K562 (cell line): Measurements from ENCODE around the gene IL20. TPM values are rescaled to one million over a fixed set of nuclear protein-coding genes. Genes with fewer than 3 reads are reported as not detected.

Experiments
- CBFA2T3 ChIP-seq: fragments of 450-650 bp; IDR thresholded peaks from 2 replicates; pipeline ENCODE4 v1.6.1; 2017
- CTCF ChIP-seq, 3 experiments: IDR thresholded peaks in 2 of 3; conservative IDR thresholded peaks in 1 of 3; 2 replicates each; pipeline ENCODE4 v1.5.1; 2011 to 2012; ENCODE audit warnings: low read length in 3 of 3, mild to moderate bottlenecking in 3 of 3, control low read depth in 2 of 3, improper control_type of control experiment in 1 of 3, inconsistent platforms in 1 of 3, low read depth in 1 of 3, mixed read lengths in 1 of 3, moderate library complexity in 1 of 3; ENCODE audit not compliant: insufficient read depth in 2 of 3
- DPF2 ChIP-seq: fragments of 450-650 bp; IDR thresholded peaks from 2 replicates; pipeline ENCODE4 v1.6.1; 2016
- KDM1A ChIP-seq, 2 experiments: fragments of 450-650 bp; IDR thresholded peaks; 2 replicates each; pipeline ENCODE4 v1.6.1; 2016; ENCODE audit warnings: mild to moderate bottlenecking in 2 of 2
- NR2C2 ChIP-seq, 2 experiments: fragments of 200-800 bp in 1 of 2; sonication (Bioruptor generic) in 1 of 2; sonication (generic) in 1 of 2; formaldehyde crosslinking in 1 of 2; IDR thresholded peaks; 2 replicates each; pipeline versions ENCODE4 v1.6.1 to v1.8.0; 2016 to 2022; ENCODE audit warnings: mild to moderate bottlenecking in 1 of 2, missing compliant biosample characterization in 1 of 2, missing genetic modification characterization in 1 of 2, missing genetic modification reagents in 1 of 2
- PURB ChIP-seq: sonication (generic); formaldehyde crosslinking; IDR thresholded peaks from 2 replicates; pipeline ENCODE4 v1.9.0; 2021; ENCODE audit warnings: low read depth, mild to moderate bottlenecking, missing genetic modification reagents
- RBM25 ChIP-seq: fragments of 200-400 bp; formaldehyde crosslinking; IDR thresholded peaks from 2 replicates; pipeline ENCODE4 v1.6.1; 2018; ENCODE audit warnings: low read length, low read depth, moderate library complexity; ENCODE audit not compliant: severe bottlenecking
- SAFB2 ChIP-seq: fragments of 200-400 bp; formaldehyde crosslinking; IDR thresholded peaks from 2 replicates; pipeline ENCODE4 v1.6.1; 2018; ENCODE audit warnings: borderline replicate concordance, low read length, low read depth, moderate library complexity; ENCODE audit not compliant: severe bottlenecking
- TAL1 ChIP-seq: fragments of 450-650 bp; IDR thresholded peaks from 2 replicates; pipeline ENCODE4 v1.6.1; 2016; ENCODE audit warnings: mild to moderate bottlenecking
- TGIF2 ChIP-seq: sonication (generic); formaldehyde crosslinking; IDR thresholded peaks from 2 replicates; pipeline ENCODE4 v1.8.1; 2022; ENCODE audit warnings: mild to moderate bottlenecking, missing genetic modification reagents, moderate library complexity
- TOE1 ChIP-seq, 2 experiments: fragments of 450-650 bp in 1 of 2; sonication (generic) in 1 of 2; formaldehyde crosslinking in 1 of 2; IDR thresholded peaks; 2 replicates each; pipeline versions ENCODE4 v1.7.1 to v1.8.0; 2016 to 2022; ENCODE audit warnings: borderline replicate concordance in 2 of 2, mild to moderate bottlenecking in 2 of 2, antibody characterized with exemption in 1 of 2, inconsistent platforms in 1 of 2, low read depth in 1 of 2, missing genetic modification reagents in 1 of 2, moderate library complexity in 1 of 2
- ZNF354B ChIP-seq: fragments of 250-450 bp; sonication (Bioruptor Pico); IDR thresholded peaks from 2 replicates; pipeline ENCODE4 v1.4.0; 2020
- ZNF584 ChIP-seq: fragments of 200-800 bp; sonication (Bioruptor generic); IDR thresholded peaks from 2 replicates; pipeline ENCODE4 v1.6.1; 2016; ENCODE audit warnings: low read depth, mild to moderate bottlenecking, missing genetic modification characterization, missing compliant biosample characterization
- ZNF707 ChIP-seq: fragments of 250-450 bp; sonication (Bioruptor Pico); conservative IDR thresholded peaks from 2 replicates; pipeline ENCODE4 v1.8.0; 2022; ENCODE audit warnings: inconsistent platforms, mild to moderate bottlenecking, moderate library complexity
- polyA plus RNA-seq, 8 experiments: library from polyadenylated mRNA; depleted of rRNA in 4 of 8; stranded (reverse) in 5 of 8; unstranded in 3 of 8; fragments of >200 nt; fragmentation: Nextera tagmentation in 2 of 8; fragmentation: Illumina TruSeq in 1 of 8; extraction: Ambion mirVana in 2 of 8; extraction: Trizol in 1 of 8; gene quantifications; 2 replicates each; pipeline versions ENCODE4 v1.2.1 to v1.2.3, GENCODE V29; 2011 to 2014; ENCODE audit warnings: inconsistent platforms in 1 of 8, missing spikeins in 1 of 8
- total RNA-seq, 7 experiments: library from RNA; depleted of rRNA in 6 of 7; stranded (reverse); fragments of >200 nt in 6 of 7; fragmentation: Illumina TruSeq in 2 of 7; extraction: Trizol in 2 of 7; gene quantifications; 2 replicates each; pipeline versions ENCODE4 v1.2.1 to v1.2.3, GENCODE V29; 2011 to 2021; ENCODE audit warnings: low replicate concordance in 1 of 7
- TF ChIP-seq, protein P1 (sequence below): fragments of 250-450 bp; sonication (Bioruptor Pico); IDR thresholded peaks from 2 replicates; pipeline ENCODE4 v1.9.0; 2021; ENCODE audit warnings: mild to moderate bottlenecking, inconsistent platforms
- TF ChIP-seq, protein P2 (sequence below): IDR thresholded peaks from 3 replicates; pipeline ENCODE4 v1.6.1; 2011; ENCODE audit warnings: borderline replicate concordance, mild to moderate bottlenecking; ENCODE audit not compliant: insufficient read length, insufficient read depth

Gene IL20
- total and polyA plus RNA-seq, 9 of the 15 experiments (the other 6 are each of a cell fraction or from before 2014, with no cell fraction given): not detected

DNA sequence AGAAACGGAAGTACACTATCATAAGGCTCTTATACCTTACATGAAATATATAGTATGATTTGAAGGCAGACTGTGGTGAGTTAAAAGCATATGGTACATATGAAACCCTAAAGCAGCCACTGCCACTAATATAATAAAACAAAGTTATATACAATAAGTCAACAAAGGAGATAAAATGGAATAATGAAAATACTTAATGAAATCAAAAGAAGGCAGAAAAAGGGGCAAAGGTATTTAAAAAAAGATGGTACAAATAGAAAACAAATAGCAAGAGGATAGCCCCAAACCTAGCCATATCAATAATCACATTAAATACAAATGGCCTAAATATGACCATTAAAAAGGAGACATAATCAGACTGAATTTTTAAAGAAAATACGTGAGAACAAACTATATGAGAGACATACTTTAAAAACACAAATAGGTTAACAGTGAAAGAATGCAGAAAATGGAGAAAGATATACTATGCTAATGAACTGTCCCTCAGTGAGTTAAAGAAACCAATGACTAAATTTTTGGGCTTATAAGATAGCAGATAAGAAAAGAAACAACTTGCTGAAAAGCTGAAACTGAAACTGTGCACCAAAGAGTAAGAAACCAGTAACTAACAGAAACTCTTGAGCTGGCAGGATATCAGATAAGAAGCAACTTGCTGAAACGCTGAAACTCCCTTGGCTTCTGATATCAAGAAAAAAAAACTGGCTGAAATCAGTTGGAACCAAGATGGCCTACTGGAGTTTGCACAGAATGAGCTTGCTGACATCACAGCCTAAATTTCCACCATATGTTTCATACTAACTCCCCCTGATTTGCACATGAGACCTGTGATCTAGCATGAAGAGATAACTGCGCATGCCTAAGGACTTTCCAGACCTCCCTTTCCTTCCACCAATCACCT is 48.8 kb upstream of the IL20 start (continued):
- TF ChIP-seq NR2C2 (CRISPR knock-in tag; IDR thresholded peaks at IDR 0.05) (no peak), NR2C2 (tag; IDR thresholded peaks at IDR 0.05) (peak; percentile 34; the same call in 1 of the 2 replicates), TAL1 (peak; percentile 24; the same call in 1 of the 2 replicates), PURB (CRISPR knock-in tag) (no peak), ZNF707 (CRISPR knock-in tag) (no peak), TOE1 (IDR thresholded peaks at IDR 0.05; ENCODE audit: borderline replicate concordance) (no peak), TOE1 (CRISPR knock-in tag; IDR thresholded peaks at IDR 0.05; ENCODE audit: borderline replicate concordance, low read depth) (no peak), ZNF584 (CRISPR knock-in tag) (no peak), CBFA2T3 (peak; percentile 40), ZNF354B (no peak), KDM1A (IDR thresholded peaks at IDR 0.05) (peak in 1 of 2 experiments; percentile 4; a peak in 1 of 4 replicates), CTCF (IDR thresholded peaks at IDR 0.05 in 2 of 3, conservative IDR thresholded peaks at IDR 0.05 in 1 of 3; ENCODE audit: insufficient read depth in 2 of 3, low read depth in 1 of 3, low read length in 3 of 3) (0 out of 6 replicates have a peak, but pooled peaks of 1 of the 3 experiments have one; percentile 4), SAFB2 (no peak), RBM25 (no peak), TGIF2 (CRISPR knock-in tag) (no peak), DPF2 (peak; percentile 87)
- TF ChIP-seq, protein P1, sequence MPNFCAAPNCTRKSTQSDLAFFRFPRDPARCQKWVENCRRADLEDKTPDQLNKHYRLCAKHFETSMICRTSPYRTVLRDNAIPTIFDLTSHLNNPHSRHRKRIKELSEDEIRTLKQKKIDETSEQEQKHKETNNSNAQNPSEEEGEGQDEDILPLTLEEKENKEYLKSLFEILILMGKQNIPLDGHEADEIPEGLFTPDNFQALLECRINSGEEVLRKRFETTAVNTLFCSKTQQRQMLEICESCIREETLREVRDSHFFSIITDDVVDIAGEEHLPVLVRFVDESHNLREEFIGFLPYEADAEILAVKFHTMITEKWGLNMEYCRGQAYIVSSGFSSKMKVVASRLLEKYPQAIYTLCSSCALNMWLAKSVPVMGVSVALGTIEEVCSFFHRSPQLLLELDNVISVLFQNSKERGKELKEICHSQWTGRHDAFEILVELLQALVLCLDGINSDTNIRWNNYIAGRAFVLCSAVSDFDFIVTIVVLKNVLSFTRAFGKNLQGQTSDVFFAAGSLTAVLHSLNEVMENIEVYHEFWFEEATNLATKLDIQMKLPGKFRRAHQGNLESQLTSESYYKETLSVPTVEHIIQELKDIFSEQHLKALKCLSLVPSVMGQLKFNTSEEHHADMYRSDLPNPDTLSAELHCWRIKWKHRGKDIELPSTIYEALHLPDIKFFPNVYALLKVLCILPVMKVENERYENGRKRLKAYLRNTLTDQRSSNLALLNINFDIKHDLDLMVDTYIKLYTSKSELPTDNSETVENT (CRISPR knock-in tag): no peak
- TF ChIP-seq, protein P2, sequence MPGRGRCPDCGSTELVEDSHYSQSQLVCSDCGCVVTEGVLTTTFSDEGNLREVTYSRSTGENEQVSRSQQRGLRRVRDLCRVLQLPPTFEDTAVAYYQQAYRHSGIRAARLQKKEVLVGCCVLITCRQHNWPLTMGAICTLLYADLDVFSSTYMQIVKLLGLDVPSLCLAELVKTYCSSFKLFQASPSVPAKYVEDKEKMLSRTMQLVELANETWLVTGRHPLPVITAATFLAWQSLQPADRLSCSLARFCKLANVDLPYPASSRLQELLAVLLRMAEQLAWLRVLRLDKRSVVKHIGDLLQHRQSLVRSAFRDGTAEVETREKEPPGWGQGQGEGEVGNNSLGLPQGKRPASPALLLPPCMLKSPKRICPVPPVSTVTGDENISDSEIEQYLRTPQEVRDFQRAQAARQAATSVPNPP: no peak
